CD4-positive, alpha-beta T cell (primary cell): ENCODE results near the gene CLINT1. TPM values are rescaled to one million over a fixed set of nuclear protein-coding genes. Genes with fewer than 3 reads are reported as not detected.
"Not testable (repeated sequence)": the region's sequence is repeated elsewhere in the genome, so short reads cannot be mapped to it uniquely, and the experiment has no call there.

ENCODE experiments used
- ATAC-seq: fragments of 200-7000 bp; cut with Tn5 transposase; one replicate; pipeline ENCODE4 v1.10.0; 2022; ENCODE audit warnings: mild to moderate bottlenecking; ENCODE audit not compliant: poor library complexity
- CTCF ChIA-PET: fragments of 350-600 bp; sonication (Branson Sonifier 250); formaldehyde crosslinking; loops from one replicate; lab custom pipeline; 2021; ENCODE audit warnings: antibody characterized with exemption, inconsistent platforms; lab: Charles Lee
- POLR2A ChIA-PET: fragments of 350-600 bp; sonication (Branson Sonifier 250); formaldehyde crosslinking; loops from one replicate; lab custom pipeline; 2021; ENCODE audit warnings: antibody characterized with exemption, inconsistent platforms; lab: Charles Lee
- DNase-seq, 14 experiments: peaks; one replicate each; pipeline ENCODE4 v3.0.0-alpha.2; 2013 to 2020; ENCODE audit warnings: mixed read lengths in 2 of 14
- H3K27ac ChIP-seq, 2 donors: one replicate each; pipeline versions ENCODE4 v1.5.1 to v1.7.0; 2013; ENCODE audit warnings: low read length in 2 of 2, low read depth in 1 of 2, mild to moderate bottlenecking in 1 of 2
- H3K27me3 ChIP-seq, 2 experiments: 1 replicate in 1 of 2; 2 replicates in 1 of 2; pipeline versions ENCODE4 v1.6.1 to v1.7.0; 2013; ENCODE audit warnings: low read length in 2 of 2, control low read depth in 1 of 2, mild to moderate bottlenecking in 1 of 2, moderate library complexity in 1 of 2; ENCODE audit not compliant: insufficient read depth in 2 of 2, control insufficient read depth in 1 of 2
- H3K36me3 ChIP-seq: one replicate; pipeline ENCODE4 v1.6.1; 2013; ENCODE audit warnings: low read length, control low read depth; ENCODE audit not compliant: insufficient read depth
- H3K4me1 ChIP-seq: one replicate; pipeline ENCODE4 v1.6.1; 2013; ENCODE audit warnings: low read length, control low read depth; ENCODE audit not compliant: insufficient read depth
- H3K4me3 ChIP-seq: one replicate; pipeline ENCODE4 v1.5.1; 2013; ENCODE audit warnings: mild to moderate bottlenecking, low read length, moderate library complexity
- H3K9me3 ChIP-seq, 2 experiments: 1 replicate in 1 of 2; 2 replicates in 1 of 2; pipeline versions ENCODE4 v1.6.1 to v1.7.0; 2013; ENCODE audit warnings: low read length in 2 of 2, mild to moderate bottlenecking in 2 of 2, control low read depth in 1 of 2, moderate library complexity in 1 of 2; ENCODE audit not compliant: control insufficient read depth in 1 of 2, insufficient read depth in 1 of 2
- H3K27ac Mint-ChIP-seq: one replicate; pipeline ENCODE4 v1.8.0; 2020; ENCODE audit warnings: mixed read lengths
- H3K27me3 Mint-ChIP-seq: one replicate; pipeline ENCODE4 v1.8.0; 2021; ENCODE audit warnings: mixed read lengths
- H3K36me3 Mint-ChIP-seq: one replicate; pipeline ENCODE4 v1.8.0; 2021; ENCODE audit warnings: low read depth, mixed read lengths
- H3K4me1 Mint-ChIP-seq: one replicate; pipeline ENCODE4 v1.8.0; 2021; ENCODE audit warnings: low read depth, mixed read lengths
- H3K4me3 Mint-ChIP-seq: one replicate; pipeline ENCODE4 v1.8.0; 2020; ENCODE audit warnings: mild to moderate bottlenecking, mixed read lengths
- H3K9me3 Mint-ChIP-seq: one replicate; pipeline ENCODE4 v1.8.0; 2020; ENCODE audit warnings: mixed read lengths
- CTCF ChIP-seq: fragments of 200-600 bp; IDR thresholded peaks from one replicate; pipeline ENCODE4 v1.8.0; 2022; ENCODE audit warnings: antibody characterized with exemption, mild to moderate bottlenecking
- intact Hi-C, 2 experiments: fragments of 100-400 bp; cut with DNase I in 1 of 2; cut with micrococcal nuclease in 1 of 2; formaldehyde crosslinking; loops; one replicate each; pipeline versions ENCODE4 v1.15.1 to v1.9.0; 2023 to 2025; cut with DNase I, micrococcal nuclease
- total RNA-seq, 174 experiments: library from RNA in 2 of 174; stranded (reverse) in 2 of 174; gene quantifications; one replicate each; pipeline ENCODE4 v1.2.3 and lab custom pipeline; 2021 to 2026

The CLINT1 gene
- total RNA-seq, 2 experiments from 2014 or later: 89.9 to 91.3 TPM

GRCh38 chr5:157859227-157859575, 256 bp upstream of the CLINT1 start:
- peak overlapping the region; percentile 94 for H3K27ac Mint-ChIP-seq
- no peaks in the 10 kb centered on the region for H3K27me3 Mint-ChIP-seq
- H3K36me3 Mint-ChIP-seq: peaks cover 19% of the 10 kb centered on the region
- no peaks in the 10 kb centered on the region for H3K9me3 Mint-ChIP-seq
- intact Hi-C loops: loop anchor here (5.0 to 10.0 kb wide), 5 partner anchors 112 to 1348 kb away; partner anchors contain the start of genes MED7 (in 1 of the 2), RNF145 (in 1 of the 2) and THG1L (in 1 of the 2)
- Histone ChIP-seq H3K27me3 (no peaks in the 10 kb centered on the region), H3K4me1 (peaks cover 42% of the 10 kb centered on the region), H3K9me3 (no peaks in the 10 kb centered on the region), H3K4me3 (peak overlapping the region; percentile 84), H3K36me3 (peaks cover 2% of the 10 kb centered on the region), H3K27ac (peak overlapping the region; percentile 81 to 89)
- peaks cover 82% of the 10 kb centered on the region for H3K4me1 Mint-ChIP-seq
- ChIA-PET POLR2A (interaction anchor here (0.8 to 1.1 kb wide), 5 partner anchors 15 to 216 kb away, joined by 3 to 5 read pairs (median 3); no protein-coding TSS in a partner anchor), CTCF (interaction anchor here (2.4 kb wide), 1 partner anchor 116 kb away, joined by 7 read pairs; the partner anchor contains the start of gene LSM11)
- ATAC-seq (no peak), DNase-seq (no peak)
- TF ChIP-seq CTCF: no peak
- peak overlapping the region; percentile 99 for H3K4me3 Mint-ChIP-seq

GRCh38 chr5:157857816-157858526, 974 bp downstream of the CLINT1 start:
- peaks cover 82% of the 10 kb centered on the region for H3K4me1 Mint-ChIP-seq
- intact Hi-C loops: loop anchor here (5.0 to 10.0 kb wide), 5 partner anchors 111 to 1349 kb away; partner anchors contain the start of genes MED7 (in 1 of the 2), RNF145 (in 1 of the 2) and THG1L (in 1 of the 2)
- ChIA-PET CTCF (interaction anchor here (1.6 to 2.4 kb wide), 2 partner anchors 91 to 115 kb away, joined by 7 to 9 read pairs; partner anchors contain the start of gene LSM11), POLR2A (interaction anchor here (0.8 kb wide), 1 partner anchor 126 kb away, joined by 3 read pairs; the partner anchor contains the start of gene THG1L)
- peak overlapping the region; percentile 94 for H3K27ac Mint-ChIP-seq
- Histone ChIP-seq H3K27me3 (no peaks in the 10 kb centered on the region), H3K4me1 (peaks cover 41% of the 10 kb centered on the region), H3K9me3 (no peaks in the 10 kb centered on the region), H3K4me3 (peak overlapping the region; percentile 84), H3K36me3 (peaks cover 2% of the 10 kb centered on the region), H3K27ac (peak overlapping the region; percentile 81 to 89)
- TF ChIP-seq CTCF: no peak
- no peaks in the 10 kb centered on the region for H3K9me3 Mint-ChIP-seq
- DNase-seq (peak in 3 of 14 experiments; percentile 36 to 70 (median 38)), ATAC-seq (no peak)
- peaks cover 24% of the 10 kb centered on the region for H3K36me3 Mint-ChIP-seq
- peak overlapping the region; percentile 99 for H3K4me3 Mint-ChIP-seq
- H3K27me3 Mint-ChIP-seq: no peaks in the 10 kb centered on the region

- H3K4me3 Mint-ChIP-seq: peak overlapping the region; percentile 12
- intact Hi-C loops: loop anchor here (1.0 to 10.0 kb wide), 7 partner anchors 63 to 1352 kb away; partner anchors contain the start of genes MED7 (in 1 of the 2), RNF145 (in 1 of the 2) and THG1L (in 1 of the 2)
Measured at GRCh38 chr5:157855404-157855994, 3.4 kb downstream of the CLINT1 start.

GRCh38 chr5:157853365-157853764, 5.6 kb downstream of the CLINT1 start:
- POLR2A ChIA-PET, H3K9me3 Mint-ChIP-seq, H3K9me3 ChIP-seq, DNase-seq, H3K4me3 ChIP-seq, H3K27me3 Mint-ChIP-seq, ATAC-seq, CTCF ChIA-PET, H3K4me3 Mint-ChIP-seq, H3K27me3 ChIP-seq, H3K27ac Mint-ChIP-seq, H3K27ac ChIP-seq, H3K36me3 ChIP-seq: not testable (repeated sequence)
- Mint-ChIP-seq H3K36me3 (peaks cover 26% of the 10 kb centered on the region), H3K4me1 (peaks cover 68% of the 10 kb centered on the region)
- intact Hi-C loops: loop anchor here in 1 of 2 experiments (10.0 kb wide), 2 partner anchors 709 to 1251 kb away; partner anchors contain the start of gene MED7
- peaks cover 29% of the 10 kb centered on the region for H3K4me1 ChIP-seq

More at GRCh38 chr5:157855404-157855994, 3.4 kb downstream of the CLINT1 start:
- ChIA-PET CTCF (interaction anchor here (1.0 to 1.3 kb wide), 3 partner anchors 9 to 93 kb away, joined by 3 to 4 read pairs (median 3); no protein-coding TSS in a partner anchor), POLR2A (interaction anchor here (1.4 kb wide), 1 partner anchor 94 kb away, joined by 5 read pairs; no protein-coding TSS in a partner anchor)
- Mint-ChIP-seq H3K27ac (no peak overlapping the region), H3K4me1 (peaks cover 79% of the 10 kb centered on the region), H3K36me3 (peaks cover 24% of the 10 kb centered on the region), H3K27me3 (no peaks in the 10 kb centered on the region), H3K9me3 (no peaks in the 10 kb centered on the region)
- Histone ChIP-seq H3K27ac (no peak overlapping the region), H3K4me3 (no peak overlapping the region), H3K36me3 (peaks cover 2% of the 10 kb centered on the region), H3K9me3 (no peaks in the 10 kb centered on the region), H3K4me1 (peaks cover 35% of the 10 kb centered on the region), H3K27me3 (no peaks in the 10 kb centered on the region)
- DNase-seq (peak in 3 of 14 experiments; percentile 18 to 51 (median 46)), ATAC-seq (no peak)
- TF ChIP-seq CTCF: no peak
